ENCODE data around the gene HPF1.
"Not testable (repeated sequence)": the region's sequence is repeated elsewhere in the genome, so short reads cannot be mapped to it uniquely, and the experiment has no call there.

HPF1 gene

DNA sequence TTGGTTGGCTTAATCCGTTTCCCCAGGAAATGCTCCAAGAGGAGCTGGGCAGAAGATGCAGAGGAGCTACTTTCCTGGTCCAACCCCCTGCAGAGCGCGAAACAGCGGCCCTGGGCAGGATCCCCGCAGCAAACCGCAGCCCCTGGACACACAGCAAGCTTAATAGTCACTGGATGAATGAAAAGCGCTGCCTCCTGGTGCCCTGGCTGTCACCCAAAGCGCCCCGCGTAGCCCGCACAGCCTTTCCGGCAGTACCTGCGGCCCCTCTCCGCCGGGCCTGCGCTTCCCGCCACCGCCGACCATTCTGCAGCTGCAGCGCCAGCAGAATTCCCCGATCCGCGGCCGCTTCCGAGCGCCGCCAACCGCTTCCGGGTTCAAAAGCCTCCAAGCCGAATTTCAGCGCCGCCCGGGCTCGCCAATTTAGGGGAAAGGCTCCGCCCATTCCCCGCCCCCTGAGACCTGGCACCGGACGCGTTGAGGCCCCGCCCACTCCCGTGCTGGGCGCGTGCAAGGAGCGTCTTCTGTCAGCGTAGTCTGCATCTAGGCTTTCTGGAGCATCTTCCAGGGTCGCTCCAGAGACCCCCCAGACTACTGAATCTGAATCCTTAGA is at the start of gene HPF1:
TSS of gene HPF1 (minus strand) at position 370 of the 610 bp plus-strand sequence. CDS start at position 303, 67 bp downstream.
- DNase-seq (ENCODE audit: low spot score) = peak; percentile 96

DNA sequence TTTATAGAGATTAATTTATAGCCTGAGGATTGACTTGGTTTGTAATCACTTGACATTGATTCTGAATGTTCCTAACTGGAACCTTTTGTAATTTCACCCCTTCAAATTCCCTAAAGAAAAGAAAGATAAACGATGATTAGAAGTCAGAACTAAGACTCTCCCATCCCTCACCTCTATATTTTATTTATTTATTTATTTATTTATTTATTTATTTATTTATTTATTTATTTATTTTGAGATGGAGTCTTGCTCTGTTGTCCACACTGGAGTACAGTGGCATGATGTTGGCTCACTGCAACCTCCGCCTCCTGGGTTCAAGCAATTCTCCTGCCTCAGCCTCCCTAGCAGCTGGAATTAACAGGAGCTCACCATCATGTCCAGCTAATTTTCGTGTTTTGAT is 49.0 kb upstream of the HPF1 start:
- DNase-seq (ENCODE audit: low spot score) = not testable (repeated sequence)

DNA sequence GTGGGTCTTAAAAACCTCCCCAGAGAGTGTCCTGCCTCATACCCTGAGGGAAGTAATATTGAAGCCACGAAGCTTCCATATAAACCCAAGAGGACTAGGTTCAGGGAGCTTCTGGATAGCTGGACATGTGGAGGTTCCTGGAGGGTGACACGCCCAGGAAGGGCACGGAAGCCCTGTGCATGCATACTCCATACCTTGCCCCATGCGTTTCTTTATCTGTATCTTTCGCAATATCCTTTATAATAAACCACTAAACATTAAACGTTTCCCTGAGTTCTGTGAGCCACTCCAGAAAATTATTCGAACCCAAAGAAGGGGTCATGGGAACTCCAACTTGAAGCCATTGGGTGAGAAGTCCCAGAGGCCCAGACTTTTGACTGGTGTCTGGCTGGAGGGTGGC is 45.7 kb upstream of the HPF1 start:
- no peak for DNase-seq (ENCODE audit: low spot score)

DNA sequence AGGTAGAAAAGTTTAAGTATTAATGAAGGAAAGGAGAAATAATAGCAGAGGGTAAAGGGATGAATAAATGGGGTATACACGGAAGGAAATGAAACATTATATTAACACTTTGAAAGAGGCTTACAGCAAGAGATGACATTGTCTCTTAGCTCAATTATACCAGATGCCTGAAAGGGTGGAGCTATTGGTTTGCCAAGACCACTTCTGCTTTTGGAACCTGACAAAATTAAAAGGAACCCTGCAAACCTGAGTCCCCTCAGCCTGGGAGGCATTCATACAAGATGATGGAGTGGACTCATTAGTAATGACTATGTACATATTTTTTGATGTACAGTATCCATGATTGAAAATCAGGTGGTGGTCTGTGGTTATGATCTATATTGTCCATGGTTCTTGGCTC is 45.1 kb upstream of the HPF1 start:
- no peak for DNase-seq (ENCODE audit: low spot score)

DNA sequence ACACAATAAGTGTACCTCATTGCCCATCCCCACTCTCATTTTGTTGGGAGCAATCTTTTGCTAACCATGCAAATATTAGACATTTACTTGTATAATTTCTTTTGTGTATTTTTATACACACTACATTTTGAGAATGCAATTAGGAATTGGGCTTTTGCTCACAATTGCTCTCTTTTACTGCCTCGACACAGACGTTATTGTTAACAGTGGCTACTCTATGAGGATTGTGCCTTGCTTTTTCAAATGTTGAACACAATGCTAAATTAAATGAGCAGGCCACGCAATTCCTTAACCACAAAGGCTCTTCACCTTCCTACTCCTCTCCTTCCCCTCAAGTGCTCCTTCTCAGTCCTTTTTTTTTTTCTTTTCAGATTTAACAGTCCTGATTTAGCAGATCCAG is 42.8 kb upstream of the HPF1 start:
- DNase-seq (ENCODE audit: low spot score) = no peak

DNA sequence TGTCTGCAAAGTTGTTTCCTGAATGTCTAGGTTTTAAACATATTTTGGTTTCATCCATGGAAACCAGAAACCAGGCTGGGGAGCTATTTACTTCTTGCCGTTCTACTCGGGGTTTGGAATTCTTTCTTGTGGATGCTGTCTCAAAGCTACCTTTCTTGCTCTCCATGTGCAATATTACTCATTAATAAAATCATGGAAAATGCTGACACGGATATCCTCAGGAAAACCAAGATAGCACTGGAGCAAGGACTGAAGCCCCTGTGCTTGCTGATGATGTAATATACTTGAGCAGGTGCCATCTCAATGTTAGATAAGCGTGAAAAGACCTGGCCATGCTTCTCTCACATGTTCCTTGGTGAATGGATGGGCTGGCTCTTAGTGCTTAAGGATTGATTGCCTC is 41.5 kb upstream of the HPF1 start:
- DNase-seq (ENCODE audit: low spot score) = no peak

DNA sequence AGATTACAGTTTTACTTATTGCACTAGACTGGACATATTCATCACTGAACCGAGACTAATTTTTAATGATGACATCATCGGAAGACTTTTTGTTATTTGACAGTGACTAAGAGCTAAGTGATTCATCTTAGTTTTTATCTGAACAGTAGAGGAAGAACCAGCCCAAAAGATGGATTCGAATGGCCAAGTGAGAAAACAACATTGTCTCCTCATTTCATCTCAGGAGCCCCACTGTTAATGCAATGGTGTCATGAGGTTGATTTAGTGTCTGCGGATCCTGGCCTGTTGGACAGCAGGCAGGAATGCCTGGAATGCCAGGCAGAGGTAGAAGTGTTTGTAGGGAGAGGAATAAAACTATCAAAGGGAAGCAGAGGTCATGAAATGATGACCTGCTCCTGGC is 37.8 kb upstream of the HPF1 start:
- DNase-seq (ENCODE audit: low spot score) = no peak

DNA sequence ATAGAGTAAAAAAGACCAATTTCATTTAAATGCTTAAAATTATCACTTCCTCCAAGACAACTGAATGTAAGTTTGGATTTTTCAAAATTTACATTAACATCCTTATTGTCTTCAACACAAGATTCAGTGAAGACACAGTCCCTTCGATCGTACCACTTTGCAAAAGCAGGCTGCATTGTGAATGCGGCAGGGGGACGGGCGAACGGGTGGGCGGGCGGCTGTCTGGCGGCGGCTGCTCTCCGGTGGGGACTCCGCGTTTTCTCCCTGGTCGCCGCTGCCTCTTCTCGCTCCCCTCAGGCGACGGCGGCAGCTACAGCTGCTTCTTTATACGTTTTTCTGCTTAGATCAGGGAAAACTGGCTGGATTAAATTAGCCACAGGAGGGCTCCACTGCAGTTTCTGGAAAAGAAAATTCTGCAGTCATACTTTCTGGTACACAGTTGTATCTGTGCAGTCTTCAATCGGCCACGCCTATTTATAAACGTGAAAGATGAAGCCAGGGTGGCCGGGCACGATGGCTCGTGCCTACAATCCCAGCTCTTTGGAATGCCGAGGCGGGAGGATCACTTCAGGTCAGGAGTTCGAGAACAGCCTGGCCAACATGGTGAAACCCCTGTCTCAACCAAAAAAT is 33.9 kb upstream of the HPF1 start:
- DNase-seq (ENCODE audit: low spot score) = peak; percentile 73

DNA sequence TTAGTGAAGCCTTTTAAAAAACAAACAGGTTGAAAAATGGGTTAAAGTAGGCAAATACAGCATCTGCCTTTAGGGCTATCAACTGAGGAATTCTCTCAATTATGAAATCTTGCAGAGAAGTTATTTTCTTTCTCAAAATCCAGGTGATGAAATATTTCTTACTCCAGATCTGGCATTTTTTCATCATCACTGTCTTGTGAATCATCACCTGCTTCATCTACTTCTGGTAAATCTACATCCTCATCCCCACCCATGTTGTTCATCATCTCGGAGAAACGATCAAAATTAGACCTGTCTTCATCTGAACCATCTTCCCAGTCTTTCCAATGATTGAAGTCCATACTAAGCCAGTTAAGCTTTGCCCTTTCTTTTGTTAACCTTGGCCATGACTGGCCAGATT is 33.3 kb upstream of the HPF1 start:
- no peak for DNase-seq (ENCODE audit: low spot score)

DNA sequence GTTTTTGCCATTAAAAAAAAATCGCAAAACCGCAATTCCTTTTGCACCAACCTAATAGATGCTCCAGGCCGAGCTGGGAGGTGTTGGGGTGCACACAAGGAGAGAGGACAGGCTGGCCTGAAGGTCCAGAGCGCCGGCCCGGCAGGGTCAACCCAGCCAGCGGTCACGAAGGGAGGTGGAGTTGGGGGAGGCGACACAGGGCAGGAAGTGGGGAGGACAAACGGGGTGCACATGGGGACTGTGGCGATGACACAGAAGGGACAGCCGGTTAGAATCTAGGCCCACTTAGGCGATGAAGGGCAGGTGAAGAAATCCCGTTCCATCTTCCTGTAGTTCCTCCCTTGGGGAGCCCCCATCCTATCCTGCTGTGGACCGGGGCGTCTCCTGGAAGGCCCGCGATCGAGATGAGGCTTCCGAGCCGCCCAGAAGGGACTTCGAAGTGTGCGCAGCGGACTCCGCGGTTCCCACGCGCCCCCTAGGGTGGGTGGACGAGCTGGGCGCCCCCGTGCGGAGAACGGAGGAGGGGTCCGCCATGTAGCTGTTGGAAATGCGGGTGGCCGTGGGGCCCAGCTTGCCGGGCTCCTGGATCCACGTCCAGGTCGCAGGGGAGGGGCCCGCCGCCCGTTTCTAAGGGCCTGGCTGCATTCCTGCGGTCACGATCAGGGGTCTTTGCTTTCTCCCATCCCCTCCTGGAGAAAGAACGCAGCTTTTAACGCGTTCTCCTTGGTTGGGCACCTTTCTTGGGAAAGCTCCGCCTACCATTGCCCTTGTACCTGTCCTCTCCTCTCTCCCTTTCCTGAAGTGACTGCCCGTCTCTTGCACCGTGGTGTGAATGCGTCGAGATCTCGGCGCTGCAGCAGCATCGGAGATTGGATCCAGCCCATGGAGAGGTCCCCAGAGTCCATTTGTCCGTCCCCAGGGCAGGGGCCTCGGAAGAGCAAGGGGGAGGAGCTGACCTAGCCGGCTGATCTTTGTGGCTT is 17.0 kb upstream of the HPF1 start:
- no peak for DNase-seq (ENCODE audit: low spot score)

DNA sequence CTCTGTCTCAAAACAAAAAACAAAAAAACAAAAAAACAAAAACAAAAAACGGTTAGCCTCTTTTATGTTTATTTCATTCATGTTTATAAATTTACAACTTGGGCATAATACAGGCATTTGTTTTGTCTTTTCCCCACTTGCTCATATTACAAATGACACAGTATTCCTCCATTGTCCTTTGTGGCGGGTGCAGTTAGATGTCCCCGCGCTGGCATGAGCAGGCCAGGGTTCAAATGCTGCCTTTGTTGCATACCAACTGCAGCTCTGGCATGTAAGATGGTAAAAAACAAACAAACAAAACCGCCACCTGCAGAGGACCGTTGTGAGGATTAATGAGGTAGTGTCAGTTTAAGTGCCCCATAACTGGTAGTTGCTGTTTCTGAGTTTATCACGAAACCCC is 16.1 kb upstream of the HPF1 start:
- DNase-seq (ENCODE audit: low spot score) = no peak

DNA sequence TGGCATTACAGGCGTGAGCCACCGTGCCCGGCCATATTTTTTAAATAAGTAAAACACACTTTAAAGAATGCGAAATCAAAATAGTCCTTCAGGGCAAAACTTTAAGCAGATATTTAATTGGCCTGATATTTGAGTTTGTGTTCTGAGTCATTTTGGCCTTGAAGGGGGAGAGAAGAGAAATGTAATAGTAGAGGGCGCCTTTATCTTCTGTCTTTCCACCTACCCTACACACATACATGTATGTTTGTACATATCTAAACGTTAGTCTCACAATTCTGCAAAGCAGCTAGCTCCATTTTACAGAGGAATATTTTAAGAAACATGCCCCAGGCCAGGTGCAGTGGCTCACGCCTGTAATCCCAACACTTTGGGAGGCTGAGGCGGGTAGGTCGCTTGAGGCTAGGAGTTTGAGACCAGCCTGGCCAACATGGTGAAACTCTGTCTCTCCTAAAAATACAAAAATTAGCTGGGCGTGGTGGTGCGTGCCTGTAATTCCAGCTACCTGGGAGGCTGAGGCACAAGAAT is 13.9 kb upstream of the HPF1 start:
- not testable (repeated sequence) for DNase-seq (ENCODE audit: low spot score)

DNA sequence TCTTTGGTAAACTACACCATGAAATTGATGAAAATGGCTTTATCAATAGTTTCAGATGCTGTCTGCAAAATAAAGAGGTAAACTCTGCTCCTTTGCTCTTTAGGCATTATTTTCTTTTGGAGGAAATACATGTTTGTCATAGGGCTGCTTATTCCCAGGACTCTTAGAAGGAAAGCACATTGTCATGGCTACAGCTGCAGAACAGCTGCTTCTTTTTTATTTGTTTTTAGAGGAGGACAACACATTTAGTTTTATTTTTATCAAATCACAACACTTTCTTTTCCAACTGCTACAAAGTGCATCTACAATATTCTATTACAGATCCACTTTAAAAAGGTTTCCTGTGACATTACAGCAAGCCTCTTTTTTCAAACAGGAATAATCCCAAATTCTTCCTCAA is 12.7 kb upstream of the HPF1 start:
- no peak for DNase-seq (ENCODE audit: low spot score)

DNA sequence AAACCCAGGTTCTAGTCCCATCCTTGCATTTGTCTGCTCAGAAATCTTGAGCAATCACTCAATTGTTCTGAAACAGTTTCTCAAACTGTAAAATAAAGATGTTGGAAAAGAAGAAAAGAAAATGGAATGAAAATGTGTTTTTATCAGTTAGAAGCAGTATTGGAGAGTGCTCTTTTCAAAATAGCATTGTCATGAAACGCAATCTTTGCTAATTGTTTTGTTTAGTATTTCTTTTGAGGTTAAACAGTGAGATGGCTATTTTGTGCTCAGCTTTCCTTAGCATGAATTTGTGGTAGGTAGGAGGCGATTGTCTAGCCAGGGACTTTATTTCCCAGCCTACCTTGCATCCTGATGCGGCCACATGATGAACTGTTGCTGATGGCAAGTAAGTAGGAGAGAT is 10.6 kb upstream of the HPF1 start:
- no peak for DNase-seq (ENCODE audit: low spot score)

DNA sequence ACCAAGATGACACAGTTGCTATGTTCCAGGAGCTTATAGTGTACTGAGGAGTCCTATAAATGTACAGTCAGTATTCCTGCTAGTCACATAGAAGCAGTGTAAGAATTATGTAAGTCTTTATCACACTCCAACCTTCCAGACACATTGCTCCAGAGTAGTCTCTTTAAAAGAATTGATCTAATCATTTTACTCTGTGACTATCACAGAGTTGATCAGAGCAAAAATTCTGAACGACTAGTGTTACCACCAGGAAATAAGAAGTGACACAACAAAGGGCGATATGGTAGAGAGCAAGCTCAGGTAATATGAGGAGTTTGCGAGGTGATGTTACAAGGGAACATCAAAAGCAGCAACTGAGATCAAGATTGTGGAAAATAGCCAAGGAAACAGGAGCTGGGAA is 9.0 kb upstream of the HPF1 start:
- DNase-seq (ENCODE audit: low spot score) = no peak

DNA sequence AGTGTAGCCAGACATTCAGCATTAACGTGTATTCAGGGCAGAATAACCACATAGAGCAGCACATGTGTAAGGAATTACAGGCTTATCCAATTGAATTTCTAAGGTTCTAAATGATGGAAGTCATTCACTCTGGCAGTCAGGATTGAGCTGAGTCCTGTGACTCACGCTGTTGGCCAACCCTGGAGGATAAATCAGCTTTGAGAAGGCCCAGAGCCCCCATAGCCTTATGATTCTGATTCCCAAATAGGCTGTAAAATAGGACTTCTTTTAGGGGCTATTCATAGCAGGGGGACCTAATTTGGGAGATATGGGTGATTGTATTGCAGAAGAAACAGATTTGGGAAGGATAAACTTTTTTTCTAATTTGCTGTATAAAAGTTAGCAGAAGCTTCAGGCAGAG is 8.1 kb upstream of the HPF1 start:
- no peak for DNase-seq (ENCODE audit: low spot score)

DNA sequence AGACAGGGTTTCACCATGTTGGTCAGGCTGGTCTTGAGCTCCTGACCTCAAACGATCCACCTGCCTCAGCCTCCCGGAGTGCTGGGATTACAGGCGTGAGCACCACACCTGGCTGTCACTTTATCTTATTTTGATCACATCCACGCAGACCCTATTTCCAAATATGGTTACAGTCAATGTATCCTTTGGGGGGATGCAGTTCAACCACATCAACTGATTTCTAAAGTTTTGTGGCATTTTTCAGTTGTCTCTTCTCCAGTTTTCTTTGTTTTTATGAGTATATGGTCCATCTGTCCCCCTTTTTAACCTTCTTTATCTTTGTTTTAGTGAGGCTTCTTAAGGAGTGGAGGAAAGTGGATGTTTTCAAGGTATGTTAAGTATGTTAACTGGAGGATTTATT is 4.1 kb upstream of the HPF1 start:
- DNase-seq (ENCODE audit: low spot score) = no peak

DNA sequence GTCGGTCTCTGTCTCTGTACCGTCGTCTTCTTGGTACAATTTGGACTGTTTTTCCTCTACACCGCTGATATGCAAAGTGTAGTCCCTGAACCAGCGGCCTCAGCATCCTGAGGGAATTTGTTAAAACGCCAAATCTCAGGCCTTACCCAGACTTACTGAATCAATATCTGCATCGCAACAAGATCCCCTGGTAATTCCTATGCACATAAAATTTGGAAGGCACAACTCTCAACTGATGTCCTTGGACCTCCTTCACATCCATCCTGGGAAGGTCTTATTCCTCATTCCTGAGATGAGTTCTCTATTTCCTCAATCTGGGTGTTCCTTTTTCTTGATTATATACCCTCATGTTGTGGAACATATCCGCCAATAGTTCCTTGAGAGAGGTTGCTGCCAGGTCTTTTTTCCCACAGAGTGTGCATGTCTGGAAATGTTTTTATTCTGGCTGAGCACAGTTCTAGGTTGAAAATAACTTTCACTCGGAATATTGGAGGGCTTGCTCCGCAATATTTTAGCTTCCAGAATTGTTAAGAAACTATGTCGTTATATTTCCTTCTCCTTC is 738 bp upstream of the HPF1 start:
- DNase-seq (ENCODE audit: low spot score) = no peak

DNA sequence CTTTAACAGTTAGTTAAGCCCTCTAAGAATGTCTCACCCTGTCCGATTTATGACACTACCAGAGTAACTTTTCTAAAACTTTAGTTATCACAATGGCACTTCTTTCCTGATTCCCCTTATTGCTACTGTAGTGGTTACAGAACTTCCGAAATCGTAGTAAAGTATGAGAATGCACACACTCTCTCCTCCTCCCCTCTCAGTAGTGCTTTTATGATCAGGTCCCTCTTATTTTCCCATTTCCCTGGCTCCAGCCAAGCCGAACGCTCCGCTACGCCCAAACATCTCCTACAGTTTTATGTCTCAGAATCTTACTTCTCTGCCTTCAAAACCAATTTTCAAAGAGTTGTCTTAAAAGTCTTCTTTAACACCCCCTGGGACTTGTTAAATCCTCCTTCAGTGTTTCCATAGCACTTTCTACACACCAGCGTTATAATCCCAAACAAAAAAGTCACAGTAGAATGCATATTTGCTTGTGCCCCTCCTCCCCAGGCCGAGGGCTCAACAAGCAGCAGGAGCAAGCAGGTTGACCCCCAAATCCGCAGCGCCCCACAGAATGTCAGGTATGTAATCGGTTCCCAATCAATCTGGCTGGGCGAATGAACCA is 671 bp downstream of the HPF1 start:
- DNase-seq (ENCODE audit: low spot score) = no peak

DNA sequence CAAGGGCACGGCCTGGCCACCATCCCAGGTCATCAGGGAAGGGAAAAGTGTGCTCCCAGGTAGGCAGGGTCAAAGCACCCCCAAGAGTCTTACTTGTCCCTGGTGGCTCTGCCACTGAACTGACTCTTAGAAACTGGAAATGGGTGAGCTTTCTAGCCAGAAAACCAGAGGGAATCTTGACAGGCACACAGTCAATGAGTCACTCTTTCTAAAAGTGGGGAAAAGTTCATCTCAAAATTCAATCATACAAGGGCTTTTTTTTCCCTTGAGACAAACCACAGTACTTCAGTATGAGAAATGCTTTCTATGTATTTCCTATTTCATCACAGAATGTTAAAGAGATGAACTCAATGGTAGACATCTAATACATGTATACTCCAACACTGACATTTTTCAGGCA is 12.5 kb downstream of the HPF1 start:
- no peak for DNase-seq (ENCODE audit: low spot score)

DNA sequence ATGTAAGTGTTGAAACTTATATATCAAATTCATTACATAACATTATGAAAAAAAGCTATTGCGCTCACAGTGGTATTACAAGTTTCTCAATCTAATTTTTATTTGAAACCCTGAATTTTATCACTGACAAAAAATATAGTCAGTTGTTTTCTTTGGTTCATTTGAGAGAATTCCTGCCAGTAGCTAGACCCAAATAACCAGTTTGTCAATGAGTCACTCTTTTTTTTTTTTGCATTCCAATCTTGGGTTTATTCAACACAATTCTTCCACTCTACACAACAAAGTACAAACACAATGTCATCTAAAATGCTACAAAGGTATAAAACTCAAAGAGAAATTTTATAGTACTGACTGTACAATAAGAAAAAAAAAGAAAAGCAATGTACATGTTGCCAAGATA is 13.1 kb downstream of the HPF1 start:
- DNase-seq (ENCODE audit: low spot score) = no peak

DNA sequence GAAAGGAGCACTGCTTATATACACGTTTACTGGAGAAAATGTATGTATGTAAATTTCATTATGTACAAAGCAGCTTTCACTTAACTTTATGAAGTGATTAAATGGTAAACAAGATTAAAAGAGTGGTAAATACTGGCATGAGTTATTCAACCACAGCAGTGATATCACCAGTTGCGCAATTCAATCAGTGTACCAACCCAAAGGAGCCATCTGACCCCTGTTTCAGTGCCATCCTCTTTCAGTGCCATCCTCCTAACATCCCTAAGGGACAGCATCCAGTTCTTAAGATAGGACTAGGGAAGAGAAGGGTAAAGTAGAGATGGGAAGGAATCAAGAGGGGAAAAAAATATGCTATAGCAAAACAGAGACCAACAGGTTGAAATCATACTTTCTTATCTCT is 16.2 kb downstream of the HPF1 start:
- DNase-seq (ENCODE audit: low spot score) = no peak

All from D341Med (cell line).